Stimulated activated CD4-positive, alpha-beta T cell treated with anti-CD3 and anti-CD28 coated beads, Interleukin-1b, Interleukin-23, amount 100 ng/mL, for 48 hours (primary cell): Measurements from ENCODE around the gene CTTN.
A peak's percentile ranks its signal among the peaks of the same experiment; 100 is the strongest.
"Not testable (repeated sequence)": the region's sequence is repeated elsewhere in the genome, so short reads cannot be mapped to it uniquely, and the experiment has no call there.

ENCODE experiments used
- DNase-seq: peaks from one replicate; pipeline ENCODE4 v3.0.0-alpha.2; 2020

The CTTN gene

DNA sequence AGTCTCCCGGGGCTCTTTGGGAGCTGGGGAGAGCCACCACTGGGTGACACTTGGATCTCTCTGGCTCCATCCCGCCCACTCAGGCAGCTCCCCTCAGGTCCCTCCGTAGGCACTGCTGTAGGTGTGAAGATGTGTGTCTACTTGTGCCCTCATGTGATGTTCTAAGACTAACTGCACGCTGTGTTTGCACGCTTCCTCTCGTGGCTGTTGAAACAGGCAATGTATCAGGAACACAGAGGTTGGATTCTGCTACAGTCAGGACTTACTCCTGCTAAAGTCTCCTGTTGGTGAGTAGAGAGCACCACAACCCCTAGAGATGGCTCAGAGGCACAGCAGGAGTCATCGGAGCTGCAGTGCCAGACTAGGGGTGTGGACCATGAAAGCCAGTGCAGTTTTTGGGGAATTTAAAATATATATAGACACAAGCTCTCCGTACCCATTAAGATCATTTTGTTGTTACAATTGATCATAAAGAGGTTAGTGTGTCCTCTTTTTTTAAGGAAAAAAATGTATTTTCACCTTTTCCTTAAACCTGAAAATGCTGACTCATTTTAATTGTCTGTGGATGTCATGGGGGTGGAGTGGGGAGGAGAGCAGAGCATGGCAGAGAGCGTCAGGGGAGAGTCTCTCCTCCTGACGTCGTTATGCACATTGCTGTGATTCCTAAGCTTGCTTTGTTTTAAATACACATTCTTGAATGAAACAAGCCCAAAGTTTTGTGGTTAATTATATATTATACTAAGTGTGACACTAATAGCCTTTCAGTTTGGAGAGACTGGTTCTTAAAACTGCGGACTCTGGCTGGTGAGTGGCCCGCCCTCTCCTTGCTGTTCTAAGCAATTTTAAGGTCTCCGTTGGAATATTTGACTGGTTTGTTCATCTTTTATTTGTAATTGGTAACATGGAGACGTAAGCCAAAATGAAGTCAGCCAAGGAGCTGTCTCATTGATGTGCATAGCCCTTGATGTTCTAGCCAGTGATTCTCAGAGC is 16.2 kb upstream of the CTTN start:
- no peak for DNase-seq

GRCh38 chr11:70383664-70384565 is 14.4 kb upstream of the CTTN start:
- no peak for DNase-seq

- no peak for DNase-seq
Observed at GRCh38 chr11:70384566-70385152, 13.7 kb upstream of the CTTN start.

- DNase-seq = no peak
Observed at GRCh38 chr11:70387564-70387963, 10.8 kb upstream of the CTTN start.

DNA sequence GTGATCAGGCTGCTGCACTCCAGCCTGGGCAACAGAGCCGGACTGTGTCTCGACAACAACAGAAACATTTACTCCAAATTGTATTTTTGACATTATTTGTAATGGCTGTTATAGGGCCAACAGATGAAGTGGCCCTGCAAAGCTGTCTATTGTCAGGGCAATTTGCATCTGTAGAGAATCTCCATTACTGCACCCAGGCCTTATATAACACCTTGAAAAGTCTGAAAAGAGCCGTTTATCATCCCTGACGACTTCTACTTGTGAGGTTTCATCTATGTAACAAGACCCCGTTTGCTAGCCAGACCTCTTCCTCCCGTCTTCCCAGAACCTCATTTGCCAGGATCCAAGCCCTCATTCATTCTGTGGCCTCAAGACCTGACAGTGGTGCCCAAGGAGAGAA is 9.1 kb upstream of the CTTN start:
- DNase-seq = no peak

DNA sequence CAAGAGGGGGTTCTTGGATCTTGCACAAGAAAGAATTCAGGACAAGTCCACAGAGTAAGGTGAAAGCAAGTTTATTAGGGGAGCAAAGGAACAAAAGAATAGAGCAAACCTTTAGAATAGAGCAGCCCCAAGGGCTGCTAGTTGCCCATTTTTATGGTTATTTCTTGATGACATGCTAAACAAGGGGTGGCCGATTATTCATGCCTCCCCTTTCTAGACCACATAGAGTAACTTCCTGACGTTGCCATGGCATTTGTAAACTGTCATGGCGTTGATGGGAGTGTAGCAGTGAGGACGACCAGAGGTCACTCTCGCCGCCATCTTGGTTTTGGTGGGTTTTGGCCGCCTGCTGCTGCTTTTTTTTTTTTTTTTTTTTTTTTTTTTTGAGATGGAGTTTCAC is 7.4 kb upstream of the CTTN start:
- not testable (repeated sequence) for DNase-seq

GRCh38 chr11:70394211-70394950 is 3.9 kb upstream of the CTTN start:
- DNase-seq = no peak

- DNase-seq = no peak
Observed at GRCh38 chr11:70397336-70397982, 870 bp upstream of the CTTN start.

GRCh38 chr11:70398834-70399680 is 728 bp downstream of the CTTN start:
- DNase-seq = peak; percentile 7

DNA sequence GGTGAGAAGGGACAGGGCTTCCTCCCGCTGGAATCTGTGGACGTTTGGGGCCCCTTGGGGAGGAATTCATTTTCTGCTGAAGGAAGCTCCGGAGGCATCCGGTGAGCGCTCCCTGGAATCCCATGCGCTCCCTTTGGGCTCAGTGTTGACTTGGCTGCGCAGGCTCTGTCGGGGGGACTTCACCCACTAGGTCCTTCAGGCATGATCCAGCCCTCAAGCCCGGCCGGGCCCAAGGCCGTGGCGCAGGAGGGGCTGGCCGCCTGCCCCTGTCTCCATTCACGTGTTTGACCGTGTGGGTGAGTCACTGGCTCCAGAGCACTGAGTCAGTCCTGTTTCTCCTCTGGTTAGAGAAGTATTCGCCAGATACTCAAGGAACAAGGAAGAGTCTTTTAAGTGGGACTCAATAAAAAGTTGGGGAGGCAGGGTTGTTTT is 1.4 kb downstream of the CTTN start:
- no peak for DNase-seq

DNA sequence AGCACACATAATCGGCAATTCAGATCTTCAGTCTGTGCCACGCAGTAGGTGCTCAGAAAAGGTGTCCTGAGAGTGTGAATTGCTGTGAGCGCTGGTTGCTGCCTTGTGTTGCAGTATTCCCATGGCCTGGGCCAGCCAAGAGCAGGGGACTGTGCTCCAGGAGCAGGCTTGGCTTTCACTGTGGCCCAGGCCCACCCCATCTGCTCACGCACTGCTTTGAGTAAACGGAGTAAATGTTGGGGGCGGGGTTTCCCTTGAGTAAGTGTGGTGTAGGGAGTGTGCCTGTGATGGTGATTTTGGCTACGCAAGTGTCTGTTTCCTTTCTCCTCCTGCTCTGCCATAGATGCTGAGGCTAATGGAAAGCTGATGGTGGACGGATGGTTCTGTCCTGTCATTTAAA is 2.3 kb downstream of the CTTN start:
- no peak for DNase-seq

- no peak for DNase-seq
Observed at GRCh38 chr11:70402016-70402415, 3.7 kb downstream of the CTTN start.

DNA sequence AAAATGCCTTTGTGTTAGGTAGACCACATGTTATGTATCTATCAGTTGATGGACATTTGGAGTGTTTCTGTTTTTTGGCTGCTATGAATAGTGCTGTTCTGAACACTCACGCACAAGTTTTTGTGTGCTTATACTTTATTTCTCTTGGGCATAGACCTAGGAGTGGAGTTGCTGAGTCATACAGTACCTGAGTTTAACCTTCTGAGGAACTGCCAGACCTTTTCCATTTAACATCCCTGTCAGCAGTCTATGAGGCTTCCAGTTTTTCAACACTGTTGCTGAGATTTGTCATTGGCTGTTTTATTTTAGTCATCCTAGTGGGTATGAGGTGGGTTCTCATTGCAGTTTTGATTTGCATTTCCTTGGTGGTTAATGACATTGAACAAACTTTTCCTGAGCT is 4.4 kb downstream of the CTTN start:
- DNase-seq = no peak

GRCh38 chr11:70404244-70404643 is 5.9 kb downstream of the CTTN start:
- DNase-seq = no peak

- DNase-seq = no peak
Observed at GRCh38 chr11:70405679-70406395, 7.5 kb downstream of the CTTN start.

GRCh38 chr11:70407121-70407520 is 8.8 kb downstream of the CTTN start:
- no peak for DNase-seq

DNA sequence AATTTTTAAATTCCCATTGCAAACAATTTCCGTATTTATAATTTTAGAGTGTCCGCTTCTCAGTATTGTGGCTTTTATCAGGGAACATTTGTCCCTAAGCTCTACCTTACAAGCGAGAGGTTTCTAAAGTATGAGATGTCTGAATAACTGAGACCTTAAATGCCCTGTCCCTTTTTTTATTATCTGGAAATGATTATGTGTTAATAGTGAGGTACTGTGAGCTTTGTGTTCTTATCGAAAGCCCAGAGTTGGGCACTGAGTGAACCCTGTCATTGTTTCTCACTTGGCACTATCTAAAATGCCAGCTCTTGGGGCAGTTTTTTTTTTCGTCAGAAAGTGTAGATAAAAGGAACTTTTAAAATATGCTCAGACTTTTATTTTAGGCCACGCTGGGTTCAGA is 9.5 kb downstream of the CTTN start:
- no peak for DNase-seq

- not testable (repeated sequence) for DNase-seq
Observed at GRCh38 chr11:70408326-70408725, 10.0 kb downstream of the CTTN start.

GRCh38 chr11:70409437-70409836 is 11.1 kb downstream of the CTTN start:
- DNase-seq = no peak

- DNase-seq = no peak
Observed at GRCh38 chr11:70409871-70410270, 11.5 kb downstream of the CTTN start.
